Activated T-cell treated with anti-CD3 and anti-CD28 coated beads for 1 hour (primary cell): ENCODE data around the gene NMS.

Experiments
- DNase-seq: peaks from one replicate; pipeline ENCODE4 v3.0.0-alpha.2; 2020; ENCODE audit warnings: low read depth

Gene NMS

DNA sequence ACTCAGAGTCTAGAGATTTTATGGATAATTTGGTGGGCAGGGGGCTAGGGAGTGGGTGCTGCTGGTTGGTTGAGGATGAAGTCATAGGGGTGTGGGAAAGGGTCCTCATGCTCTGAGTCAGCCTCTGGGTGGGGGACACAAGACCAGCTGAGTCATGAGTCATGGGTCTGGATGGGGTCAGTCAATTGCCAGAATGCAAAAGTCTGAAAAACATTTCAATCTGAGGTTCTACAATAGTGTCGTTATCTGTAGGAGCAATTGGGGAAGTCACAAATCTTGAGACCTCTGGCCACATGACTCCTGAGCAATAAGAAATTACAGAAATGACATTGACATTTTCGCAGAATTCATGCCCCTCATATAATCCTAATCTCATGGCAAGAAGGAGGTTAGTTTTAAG lies 15.1 kb downstream of the NMS start:
- DNase-seq, result no peak

DNA sequence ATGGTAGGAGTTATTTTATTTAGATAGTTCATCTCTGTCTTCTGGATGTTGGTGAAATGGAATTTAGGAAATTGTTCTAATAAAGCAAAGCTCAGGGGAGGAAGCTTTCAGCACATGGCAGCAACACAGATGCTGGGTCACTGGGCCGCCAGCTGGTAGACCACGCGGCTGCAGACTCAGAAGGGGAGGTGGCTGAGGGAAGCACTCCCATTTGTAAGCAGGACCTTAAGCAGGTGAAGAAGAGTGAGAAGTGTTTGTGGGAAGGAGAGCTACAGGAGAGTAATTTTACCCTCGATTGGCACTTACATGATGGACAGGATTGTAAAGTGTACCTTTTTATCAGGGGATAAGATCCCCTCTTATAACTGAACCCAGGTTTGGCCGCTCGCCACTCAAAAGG lies 24.4 kb downstream of the NMS start:
- DNase-seq, result no peak

DNA sequence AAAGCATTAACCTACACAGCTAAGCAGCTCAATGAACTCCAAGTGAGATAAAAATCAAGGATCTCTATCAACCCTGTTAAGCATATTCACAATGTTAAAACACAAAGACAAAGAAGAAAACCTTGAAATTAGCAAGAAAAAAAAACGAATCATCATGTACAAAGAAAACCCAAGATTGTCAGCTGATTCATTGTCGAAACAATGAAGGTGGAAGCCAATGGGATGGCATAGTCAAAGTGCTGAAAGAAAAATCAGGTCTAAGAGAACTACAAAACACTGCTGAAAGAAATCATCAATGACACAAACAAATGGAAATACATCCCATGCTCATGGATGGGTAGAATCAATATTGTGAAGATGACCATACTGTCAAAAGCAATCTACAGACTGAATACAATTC lies 32.5 kb downstream of the NMS start:
- DNase-seq, result no peak

DNA sequence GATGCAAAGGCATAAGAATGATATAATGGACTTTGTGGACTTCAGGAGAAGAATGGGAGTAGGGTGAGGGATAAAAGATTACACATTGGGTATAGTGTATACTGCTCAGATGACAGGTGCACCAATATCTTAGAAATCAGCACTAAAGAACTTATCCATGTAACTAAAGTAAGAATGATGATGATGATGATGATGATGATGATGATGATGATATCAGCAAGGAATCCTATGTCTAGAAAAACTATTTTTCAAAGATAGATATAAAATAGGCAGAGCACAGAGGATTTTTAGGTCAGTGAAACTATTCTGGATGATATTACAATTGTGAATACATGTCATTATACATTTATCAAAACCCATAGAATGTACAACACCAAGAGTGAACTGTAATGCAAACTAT lies 34.3 kb downstream of the NMS start:
- DNase-seq, result no peak

DNA sequence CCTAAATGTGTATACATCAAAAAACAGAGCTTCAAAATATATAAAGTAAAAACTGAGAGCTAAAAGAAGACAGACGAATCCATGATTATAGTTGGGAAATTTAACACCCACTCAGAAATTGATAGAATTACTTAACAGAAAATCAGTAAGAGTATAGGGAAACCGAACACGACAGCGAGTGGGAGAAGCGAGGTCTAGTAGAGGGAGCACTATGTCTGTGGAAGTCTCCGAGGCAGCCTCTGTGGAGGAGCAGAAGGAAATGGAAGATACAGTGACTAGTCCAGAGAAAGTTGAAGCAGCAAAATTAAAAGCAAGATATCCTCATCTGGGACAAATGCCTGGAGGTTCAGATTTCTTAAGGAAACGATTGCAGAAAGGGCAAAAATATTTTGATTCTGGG lies 38.8 kb downstream of the NMS start:
- DNase-seq, result no peak

DNA sequence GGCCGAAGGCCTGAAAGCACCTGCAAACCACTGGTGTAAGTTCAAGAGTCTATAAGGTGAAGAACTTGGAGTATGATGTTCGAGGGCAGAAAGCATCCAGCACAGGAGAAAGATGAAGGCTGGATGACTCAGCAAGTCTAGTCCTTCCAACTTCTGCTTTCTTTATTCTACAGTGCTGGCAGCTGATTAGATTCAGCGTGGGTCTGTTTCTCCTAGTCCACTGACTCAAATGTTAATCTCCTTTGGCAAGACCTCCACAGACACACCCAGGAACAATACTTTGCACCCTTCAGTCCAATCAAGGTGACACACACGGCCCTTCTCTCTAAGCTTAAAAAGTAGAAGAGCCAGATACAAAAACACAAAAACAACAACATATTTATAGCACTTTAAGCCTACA lies 43.4 kb downstream of the NMS start:
- DNase-seq, result no peak

DNA sequence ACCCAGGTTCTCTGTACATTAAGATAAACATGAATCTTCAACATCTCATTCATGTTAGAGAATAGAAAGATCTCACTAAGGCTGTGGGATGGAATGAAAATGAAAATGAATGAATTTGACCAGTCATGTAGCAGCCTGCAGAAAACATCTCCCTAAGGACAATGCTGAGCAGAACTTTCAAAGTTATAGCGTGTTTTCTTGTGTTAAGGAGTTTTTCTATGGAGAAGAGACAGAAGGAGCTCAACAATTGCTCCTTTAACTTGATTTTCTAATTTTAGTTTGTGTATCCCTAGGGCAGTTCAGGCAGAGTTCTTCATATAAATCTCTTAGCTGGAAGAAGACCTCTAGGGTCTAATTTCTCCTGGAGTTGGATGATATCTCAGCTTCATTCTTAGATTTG lies 47.3 kb downstream of the NMS start:
- no peak for DNase-seq

DNA sequence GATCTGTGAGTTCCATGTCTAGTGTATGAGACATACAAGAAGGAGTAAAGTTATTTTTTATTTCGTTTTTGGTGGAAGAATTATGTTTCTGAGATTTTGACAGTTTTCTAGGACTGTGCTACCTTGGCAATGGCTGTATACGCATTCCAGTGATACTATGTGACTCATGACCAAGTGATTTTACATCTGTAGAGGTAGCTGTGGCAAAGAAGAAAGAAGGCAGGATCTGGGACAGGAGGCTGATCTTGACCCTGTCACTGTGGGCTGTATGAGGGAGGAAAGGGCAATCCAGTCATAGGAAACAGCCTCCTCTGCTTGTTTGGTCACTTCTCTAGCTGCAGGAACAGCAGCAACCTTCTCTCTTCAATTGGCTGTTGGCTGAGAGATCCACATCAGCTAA lies 48.5 kb downstream of the NMS start:
- DNase-seq, result no peak

DNA sequence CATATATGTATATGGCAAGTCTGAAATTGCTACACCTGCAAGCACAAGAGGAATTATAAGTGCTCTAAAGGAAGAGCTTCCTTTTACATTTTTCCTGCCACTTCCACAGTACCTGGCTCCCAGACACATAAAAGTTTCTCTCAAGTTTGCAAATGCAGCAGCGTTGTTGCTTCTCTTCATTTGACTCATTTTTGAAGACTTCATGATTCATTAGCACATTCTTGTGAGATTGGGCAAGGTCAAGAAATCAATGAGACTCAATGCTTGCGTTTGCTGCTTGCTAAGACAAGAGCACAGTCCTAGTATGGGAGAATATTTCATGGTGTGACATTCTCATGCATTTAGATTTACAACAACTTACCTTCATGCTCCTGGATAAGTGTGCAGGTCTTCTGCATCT lies 49.9 kb downstream of the NMS start:
- DNase-seq, result no peak

DNA sequence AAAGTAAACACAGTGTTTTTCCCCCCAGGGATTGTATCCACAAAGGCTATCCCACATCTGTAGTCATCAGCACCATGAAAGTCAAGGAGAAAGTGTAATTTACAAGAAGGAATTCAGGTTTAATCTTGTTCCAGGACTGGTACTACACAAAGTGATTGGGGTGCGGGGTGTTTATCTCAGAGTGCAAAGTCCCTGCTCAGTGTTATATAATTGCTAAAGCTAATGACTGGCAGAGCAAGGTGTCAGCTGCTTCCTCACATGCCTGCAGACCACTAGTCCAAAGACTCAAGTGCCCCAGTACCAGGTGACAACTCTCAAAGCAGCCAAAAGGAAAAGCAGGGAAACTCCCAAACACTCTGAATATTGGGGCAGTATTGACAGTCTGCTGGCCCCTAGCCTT lies 52.1 kb downstream of the NMS start:
- no peak for DNase-seq

DNA sequence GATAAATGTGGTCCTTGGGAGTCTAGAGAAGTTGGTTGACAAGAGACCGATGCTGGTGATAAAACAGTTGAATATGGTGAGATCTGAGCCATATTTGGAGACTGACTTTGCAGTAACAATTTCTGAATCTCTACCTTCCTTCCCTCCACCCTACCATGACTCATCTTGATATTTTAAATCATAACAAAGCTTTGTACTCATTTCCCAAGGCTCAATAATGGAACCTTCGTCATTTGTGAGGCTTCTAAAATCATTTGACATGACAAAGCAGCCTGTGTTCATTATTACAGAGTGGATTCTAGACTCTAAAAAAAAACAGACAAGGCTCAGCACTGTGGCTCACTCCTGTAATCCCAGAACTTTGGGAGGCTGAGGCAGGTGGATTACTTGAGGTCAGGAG lies 54.0 kb downstream of the NMS start:
- no peak for DNase-seq

DNA sequence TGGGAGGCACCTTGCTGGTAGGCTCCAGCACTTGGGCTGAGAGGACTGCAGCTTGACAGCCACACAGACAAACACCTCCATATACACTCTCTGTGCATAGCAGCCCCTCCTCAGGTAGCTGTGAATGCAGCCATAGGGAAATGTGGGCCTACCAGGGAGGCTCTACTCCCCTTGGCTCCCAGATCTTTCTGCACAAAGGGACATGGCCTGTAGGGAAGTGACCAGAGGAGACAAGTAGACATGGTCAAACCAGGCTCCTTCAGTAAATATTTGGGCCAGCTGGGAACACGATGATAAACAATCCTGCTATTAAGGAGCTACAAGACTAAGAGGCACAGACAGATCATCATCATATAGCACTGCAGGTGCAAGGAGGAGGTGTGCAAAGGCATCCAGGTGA lies 56.6 kb downstream of the NMS start:
- DNase-seq, result no peak

DNA sequence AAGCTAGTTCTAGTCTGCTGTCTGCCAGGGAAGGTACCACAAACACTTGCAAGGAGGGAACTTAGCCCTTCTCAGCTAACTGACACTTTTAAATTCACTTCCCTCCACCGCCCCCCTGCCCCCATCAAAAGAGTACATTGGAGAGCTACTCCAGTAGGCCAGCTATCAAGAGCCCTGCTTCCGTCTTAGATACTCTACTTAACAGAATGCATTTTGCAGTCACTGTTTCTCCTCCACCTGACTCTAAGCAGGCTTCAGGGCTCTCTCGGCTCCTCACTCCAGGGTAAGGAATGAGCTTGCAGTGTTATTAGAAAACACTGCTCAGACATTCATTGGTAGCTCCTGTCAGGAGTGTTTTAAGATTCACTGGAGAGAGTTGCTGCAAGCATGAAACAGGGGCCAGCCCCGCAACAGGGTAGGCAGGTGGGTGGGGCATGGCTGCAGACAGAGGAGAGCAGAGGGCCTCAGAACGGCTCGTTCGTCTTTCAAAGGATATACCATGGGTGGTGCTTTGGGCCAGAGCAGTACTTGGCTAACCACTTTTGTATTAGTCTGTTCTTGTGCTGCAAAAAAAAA lies 57.2 kb downstream of the NMS start:
- no peak for DNase-seq

DNA sequence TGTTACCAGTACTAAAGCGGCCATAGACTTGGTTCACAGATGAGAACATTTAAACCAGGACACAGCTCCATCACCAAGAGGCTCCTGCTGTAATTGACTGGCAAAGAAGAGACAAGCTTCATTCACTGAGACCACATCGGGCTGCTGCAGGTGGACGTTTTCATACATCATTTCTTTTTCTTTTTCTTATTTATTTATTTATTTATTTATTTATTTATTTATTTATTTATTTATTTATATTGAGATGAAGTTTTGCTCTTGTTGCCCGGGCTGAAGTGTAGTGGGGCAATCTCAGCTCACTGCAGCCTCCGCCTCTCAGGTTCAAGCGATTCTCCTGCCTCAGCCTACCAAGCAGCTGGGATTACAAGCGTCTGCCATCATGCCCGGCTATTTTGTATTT lies 58.9 kb downstream of the NMS start:
- DNase-seq, result no peak

DNA sequence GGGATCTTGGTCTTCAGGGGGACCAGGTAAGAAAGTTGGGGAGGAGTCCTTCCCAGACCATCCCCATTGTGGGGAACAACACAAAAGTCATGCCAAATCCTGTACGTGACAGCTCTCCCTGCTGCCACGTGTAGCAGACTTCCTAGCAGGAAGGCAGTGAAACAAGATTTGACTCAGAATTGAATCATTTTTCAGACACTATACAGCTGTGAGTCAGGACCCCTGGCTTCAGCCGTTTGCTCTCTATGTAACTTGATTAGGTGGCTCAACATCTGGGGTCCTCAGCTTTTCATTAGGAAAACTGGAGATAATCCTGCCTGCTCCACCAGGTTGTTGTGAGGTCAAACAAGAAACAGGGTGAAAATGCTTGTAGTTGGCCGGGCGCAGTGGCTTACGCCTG lies 59.6 kb downstream of the NMS start:
- DNase-seq, result no peak
